DMS114 treated with DMSO at 0.1 percent for 48 hours (cell line): ENCODE data around the gene RAI1.

Experiments used
- DNase-seq: peaks from one replicate; lab custom pipeline; 2025; ENCODE audit not compliant: unreplicated experiment; lab: John Stamatoyannopoulos, UW

RAI1 gene

GRCh38 chr17:17716837-17717523, 35.7 kb downstream of the RAI1 start:
- DNase-seq: no peak

- DNase-seq: no peak
These were observed 37.0 kb downstream of the RAI1 start for GRCh38 chr17:17718251-17718650.

- no peak for DNase-seq
These were observed 38.1 kb downstream of the RAI1 start for GRCh38 chr17:17719199-17719940.

GRCh38 chr17:17719966-17720543, 38.8 kb downstream of the RAI1 start:
- no peak for DNase-seq

- no peak for DNase-seq
These were observed 39.9 kb downstream of the RAI1 start for GRCh38 chr17:17721140-17721668.

GRCh38 chr17:17722081-17722905, 41.0 kb downstream of the RAI1 start:
- DNase-seq: no peak

- DNase-seq: no peak
These were observed 41.7 kb downstream of the RAI1 start for GRCh38 chr17:17722906-17723353.

GRCh38 chr17:17723354-17724261, 42.4 kb downstream of the RAI1 start:
- no peak for DNase-seq

- DNase-seq: no peak
These were observed 43.2 kb downstream of the RAI1 start for GRCh38 chr17:17724307-17725010.

GRCh38 chr17:17725011-17725751, 43.9 kb downstream of the RAI1 start:
- no peak for DNase-seq

GRCh38 chr17:17725752-17726457, 44.6 kb downstream of the RAI1 start:
- DNase-seq: no peak

GRCh38 chr17:17726458-17727060, 45.3 kb downstream of the RAI1 start:
- no peak for DNase-seq

- DNase-seq: no peak
These were observed 45.9 kb downstream of the RAI1 start for GRCh38 chr17:17727111-17727659.

GRCh38 chr17:17728146-17728545, 46.9 kb downstream of the RAI1 start:
- no peak for DNase-seq

GRCh38 chr17:17728550-17729251, 47.4 kb downstream of the RAI1 start:
- no peak for DNase-seq

- DNase-seq: no peak
These were observed 48.5 kb downstream of the RAI1 start for GRCh38 chr17:17729620-17730249.
